Testis (tissue), 3 donors: ENCODE data around the gene AGAP1. TPM values are rescaled to one million over a fixed set of nuclear protein-coding genes. Genes with fewer than 3 reads are reported as not detected.

Source experiments
- DNase-seq: peaks from one replicate; pipeline ENCODE4 v3.0.0-alpha.2; 2019
- H3K27ac ChIP-seq, 2 donors: fragments of 200-600 bp; sonication (generic); one replicate each; pipeline ENCODE4 v1.5.1; 2019
- H3K27me3 ChIP-seq: fragments of 200-600 bp; sonication (generic); one replicate; pipeline ENCODE4 v1.5.1; 2019
- H3K36me3 ChIP-seq: fragments of 200-600 bp; sonication (generic); one replicate; pipeline ENCODE4 v1.5.1; 2017; ENCODE audit warnings: low read depth; ENCODE audit errors: missing control alignments
- H3K4me1 ChIP-seq: fragments of 200-600 bp; sonication (generic); one replicate; pipeline ENCODE4 v1.5.1; 2019
- H3K4me3 ChIP-seq, 2 donors: fragments of 200-600 bp; sonication (generic); one replicate each; pipeline ENCODE4 v1.5.1; 2017 to 2019
- H3K9me3 ChIP-seq: fragments of 200-600 bp; sonication (generic); one replicate; pipeline ENCODE4 v1.5.1; 2017
- CTCF ChIP-seq, 3 experiments: fragments of 450-650 bp in 2 of 3; fragments of 200-600 bp in 1 of 3; sonication (generic) in 1 of 3; IDR thresholded peaks; one replicate each; pipeline ENCODE4 v1.5.1; 2016 to 2019; ENCODE audit warnings: antibody characterized with exemption in 3 of 3, mild to moderate bottlenecking in 2 of 3, moderate library complexity in 1 of 3
- POLR2A ChIP-seq: fragments of 450-650 bp; IDR thresholded peaks from one replicate; pipeline ENCODE4 v1.6.1; 2017; ENCODE audit warnings: antibody characterized with exemption, mild to moderate bottlenecking, moderate library complexity
- WGBS, 2 donors: methylation state at CpG; one replicate each; pipeline ENCODE4 v1.1.5; 2018; 5-methylcytosine and 5-hydroxymethylcytosine counted together
- intact Hi-C: fragments of 100-400 bp; cut with DNase I; formaldehyde crosslinking; loops from one replicate; pipeline ENCODE4 v1.15.1; 2023; ENCODE audit warnings: low total_unique reads
- polyA plus RNA-seq: library from polyadenylated mRNA; stranded (reverse); fragments of 350-450 nt; fragmentation: Illumina TruSeq; extraction: RNeasy Lipid Tissue Mini Kit (QIAGEN cat#74804); gene quantifications from one replicate; pipeline ENCODE4 v1.2.3, GENCODE V29; 2014; ENCODE audit warnings: low read depth, low replicate concordance; ENCODE audit not compliant: insufficient read depth
- total RNA-seq, 2 donors: library from RNA; depleted of rRNA; stranded (reverse); fragments of >200 nt; gene quantifications; one replicate each; pipeline ENCODE4 v1.2.3, GENCODE V29; 2016

AGAP1 gene
- total and polyA plus RNA-seq, 3 donors from 2014 or later, result 21.4 to 45.5 (median 40.7) TPM

- TF ChIP-seq POLR2A, result no peak
- TF ChIP-seq CTCF (IDR thresholded peaks at IDR 0.05), result no peak
- no peaks in the 10 kb centered on the region for H3K27me3 ChIP-seq
- H3K36me3 ChIP-seq, result no peaks in the 10 kb centered on the region
- H3K4me3 ChIP-seq, result no peak overlapping the region
- DNase-seq, result no peak
- no peaks in the 10 kb centered on the region for H3K9me3 ChIP-seq
- intact Hi-C loops, result no loop called here
- 73 to 85% methylated on average over 27 of the region's 27 CpGs for WGBS, 2 donors
- H3K27ac ChIP-seq, result no peak overlapping the region
- H3K4me1 ChIP-seq, result no peaks in the 10 kb centered on the region
Observed at GRCh38 chr2:235864733-235865515, 371.1 kb downstream of the AGAP1 start.

- intact Hi-C loops, result no loop called here
- Histone ChIP-seq H3K4me3 (no peak overlapping the region), H3K36me3 (no peaks in the 10 kb centered on the region), H3K27ac (no peak overlapping the region), H3K4me1 (no peaks in the 10 kb centered on the region), H3K27me3 (no peaks in the 10 kb centered on the region), H3K9me3 (no peaks in the 10 kb centered on the region)
- 96 to 97% methylated on average over 4 of the region's 4 CpGs for WGBS, 2 donors
- no peak for TF ChIP-seq CTCF (IDR thresholded peaks at IDR 0.05)
- no peak for TF ChIP-seq POLR2A
- no peak for DNase-seq
Observed at GRCh38 chr2:235866373-235866772, 372.5 kb downstream of the AGAP1 start.

GRCh38 chr2:235868224-235868623 is 374.4 kb downstream of the AGAP1 start:
- no peak for DNase-seq
- Histone ChIP-seq H3K4me1 (no peaks in the 10 kb centered on the region), H3K9me3 (no peaks in the 10 kb centered on the region), H3K4me3 (no peak overlapping the region), H3K27me3 (no peaks in the 10 kb centered on the region), H3K36me3 (no peaks in the 10 kb centered on the region), H3K27ac (no peak overlapping the region)
- no peak for TF ChIP-seq POLR2A
- no peak for TF ChIP-seq CTCF (IDR thresholded peaks at IDR 0.05)
- 76 to 79% methylated on average over 16 of the region's 16 CpGs for WGBS, 2 donors
- intact Hi-C loops, result no loop called here

- TF ChIP-seq CTCF (IDR thresholded peaks at IDR 0.05), result no peak
- Histone ChIP-seq H3K27ac (no peak overlapping the region), H3K27me3 (no peaks in the 10 kb centered on the region), H3K4me3 (no peak overlapping the region), H3K36me3 (no peaks in the 10 kb centered on the region), H3K4me1 (no peaks in the 10 kb centered on the region), H3K9me3 (no peaks in the 10 kb centered on the region)
- no peak for DNase-seq
- intact Hi-C loops, result no loop called here
- WGBS, 2 donors, result 46 to 60% methylated on average over 2 of the region's 2 CpGs
Observed at GRCh38 chr2:235868645-235869044, 374.8 kb downstream of the AGAP1 start.

- intact Hi-C loops, result no loop called here
- Histone ChIP-seq H3K4me1 (no peaks in the 10 kb centered on the region), H3K27me3 (no peaks in the 10 kb centered on the region), H3K9me3 (no peaks in the 10 kb centered on the region), H3K4me3 (no peak overlapping the region), H3K27ac (no peak overlapping the region), H3K36me3 (no peaks in the 10 kb centered on the region)
- TF ChIP-seq CTCF (IDR thresholded peaks at IDR 0.05) (no peak), POLR2A (no peak)
- DNase-seq, result no peak
- WGBS, 2 donors, result 82 to 100% methylated on average over 1 of the region's 1 CpG
Observed at GRCh38 chr2:235870515-235870914, 376.7 kb downstream of the AGAP1 start.
